GM10266 (cell line): ENCODE results near the gene IL15.
A peak's percentile ranks its signal among the peaks of the same experiment; 100 is the strongest.
"Not testable (repeated sequence)": the region's sequence is repeated elsewhere in the genome, so short reads cannot be mapped to it uniquely, and the experiment has no call there.

Source experiments
- DNase-seq: peaks from one replicate; pipeline ENCODE4 v3.0.0; 2012; ENCODE audit errors: extremely low spot score
- TF ChIP-seq, protein P1 (sequence below): IDR thresholded peaks from 2 replicates; pipeline ENCODE4 v1.5.1; 2012; ENCODE audit warnings: mild to moderate bottlenecking, low read depth; ENCODE audit not compliant: control insufficient read depth, insufficient read depth; ENCODE audit errors: missing control alignments

Gene IL15, protein sequence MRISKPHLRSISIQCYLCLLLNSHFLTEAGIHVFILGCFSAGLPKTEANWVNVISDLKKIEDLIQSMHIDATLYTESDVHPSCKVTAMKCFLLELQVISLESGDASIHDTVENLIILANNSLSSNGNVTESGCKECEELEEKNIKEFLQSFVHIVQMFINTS

GRCh38 chr4:141636082-141636770 lies at the start of gene IL15:
Gene IL15, plus strand, starts transcription at chr4:141636583. Its CDS starts 82,882 bp downstream, at chr4:141719465.
- TF ChIP-seq, protein P1, sequence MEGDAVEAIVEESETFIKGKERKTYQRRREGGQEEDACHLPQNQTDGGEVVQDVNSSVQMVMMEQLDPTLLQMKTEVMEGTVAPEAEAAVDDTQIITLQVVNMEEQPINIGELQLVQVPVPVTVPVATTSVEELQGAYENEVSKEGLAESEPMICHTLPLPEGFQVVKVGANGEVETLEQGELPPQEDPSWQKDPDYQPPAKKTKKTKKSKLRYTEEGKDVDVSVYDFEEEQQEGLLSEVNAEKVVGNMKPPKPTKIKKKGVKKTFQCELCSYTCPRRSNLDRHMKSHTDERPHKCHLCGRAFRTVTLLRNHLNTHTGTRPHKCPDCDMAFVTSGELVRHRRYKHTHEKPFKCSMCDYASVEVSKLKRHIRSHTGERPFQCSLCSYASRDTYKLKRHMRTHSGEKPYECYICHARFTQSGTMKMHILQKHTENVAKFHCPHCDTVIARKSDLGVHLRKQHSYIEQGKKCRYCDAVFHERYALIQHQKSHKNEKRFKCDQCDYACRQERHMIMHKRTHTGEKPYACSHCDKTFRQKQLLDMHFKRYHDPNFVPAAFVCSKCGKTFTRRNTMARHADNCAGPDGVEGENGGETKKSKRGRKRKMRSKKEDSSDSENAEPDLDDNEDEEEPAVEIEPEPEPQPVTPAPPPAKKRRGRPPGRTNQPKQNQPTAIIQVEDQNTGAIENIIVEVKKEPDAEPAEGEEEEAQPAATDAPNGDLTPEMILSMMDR, result peak; percentile 7
- peak; percentile 82 for DNase-seq

GRCh38 chr4:141587897-141588296 lies 48.5 kb upstream of the IL15 start:
- no peak for DNase-seq
- TF ChIP-seq, protein P1, result no peak

DNA sequence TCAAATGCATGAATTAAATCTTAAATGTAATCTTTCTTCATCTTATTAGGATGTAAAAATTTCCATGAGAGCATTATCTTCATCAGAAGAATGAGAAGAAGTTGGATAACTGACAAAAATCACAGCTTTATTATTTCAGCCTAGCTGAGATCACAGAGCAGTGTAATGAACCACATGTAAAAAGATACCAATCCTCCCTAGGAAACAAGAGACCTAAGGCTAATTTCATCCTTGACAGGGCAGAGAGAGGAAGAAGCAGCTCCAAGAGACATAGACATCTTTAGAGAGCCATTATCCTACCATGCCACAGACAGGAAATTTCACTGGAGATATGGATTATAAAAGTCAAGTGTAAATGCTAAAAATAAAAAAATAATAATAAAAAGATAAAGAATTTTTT lies 40.9 kb upstream of the IL15 start:
- TF ChIP-seq, protein P1, result no peak
- DNase-seq, result no peak

GRCh38 chr4:141599853-141600252 lies 36.5 kb upstream of the IL15 start:
- DNase-seq, result no peak
- TF ChIP-seq, protein P1, result no peak

DNA sequence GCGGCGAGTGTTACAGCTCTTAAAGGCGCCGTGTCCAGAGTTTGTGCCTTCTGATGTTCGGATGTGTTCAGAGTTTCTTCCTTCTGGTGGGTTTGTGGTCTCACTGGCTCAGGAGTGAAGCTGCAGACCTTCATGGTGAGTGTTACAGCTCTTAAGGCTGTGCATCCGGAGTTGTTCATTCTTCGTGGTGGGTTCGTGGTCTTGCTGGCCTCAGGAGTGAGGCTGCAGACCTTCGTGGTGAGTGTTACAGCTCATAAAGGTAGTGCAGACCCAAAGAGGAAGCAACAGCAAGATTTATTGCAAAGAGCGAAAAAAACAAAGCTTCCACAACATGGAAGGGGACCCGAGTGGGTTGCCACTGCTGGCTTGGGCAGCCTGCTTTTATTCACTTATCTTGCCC lies 31.7 kb upstream of the IL15 start:
- not testable (repeated sequence) for DNase-seq

GRCh38 chr4:141605425-141605856 lies 30.9 kb upstream of the IL15 start:
- TF ChIP-seq, protein P1, result no peak
- no peak for DNase-seq

- DNase-seq, result no peak
- TF ChIP-seq, protein P1, result no peak
Observed at GRCh38 chr4:141609243-141609642, 27.1 kb upstream of the IL15 start.

- no peak for DNase-seq
Observed at GRCh38 chr4:141610365-141610764, 26.0 kb upstream of the IL15 start.

More at GRCh38 chr4:141610365-141610764, 26.0 kb upstream of the IL15 start:
- TF ChIP-seq, protein P1, result no peak
